HEK293 (cell line): Measurements from ENCODE around the gene PTPRN2.

Experiments
- HOXA7 ChIP-seq: sonication (generic); formaldehyde crosslinking; IDR thresholded peaks from 2 replicates; pipeline ENCODE4 v1.8.1; 2022; ENCODE audit warnings: missing genetic modification reagents, borderline replicate concordance
- ZBTB17 ChIP-seq: fragments of 450-650 bp; formaldehyde crosslinking; IDR thresholded peaks from 2 replicates; pipeline ENCODE4 v1.5.1; 2016; ENCODE audit warnings: missing biosample characterization, missing genetic modification characterization
- ZBTB21 ChIP-seq: fragments of 450-650 bp; formaldehyde crosslinking; IDR thresholded peaks from 2 replicates; pipeline ENCODE4 v1.5.1; 2017; ENCODE audit warnings: missing biosample characterization, missing genetic modification characterization
- ZBTB26 ChIP-seq: fragments of 450-650 bp; formaldehyde crosslinking; optimal IDR thresholded peaks from 2 replicates; pipeline ENCODE3; 2016; ENCODE audit warnings: missing biosample characterization, mild to moderate bottlenecking, missing genetic modification characterization
- ZNF121 ChIP-seq: fragments of 450-650 bp; formaldehyde crosslinking; IDR thresholded peaks from 2 replicates; pipeline ENCODE4 v1.5.1; 2016; ENCODE audit warnings: missing biosample characterization, missing genetic modification characterization
- ZNF157 ChIP-seq: fragments of 450-650 bp; formaldehyde crosslinking; IDR thresholded peaks from 2 replicates; pipeline ENCODE4 v1.5.1; 2016; ENCODE audit warnings: missing biosample characterization, missing genetic modification characterization
- ZNF274 ChIP-seq, 2 experiments: fragments of 200-500 bp in 1 of 2; fragments of 450-650 bp in 1 of 2; sonication (Bioruptor generic) in 1 of 2; formaldehyde crosslinking in 1 of 2; IDR thresholded peaks; 2 replicates each; pipeline versions ENCODE4 v1.5.1 to v1.6.1; 2014 to 2016; ENCODE audit warnings: borderline replicate concordance in 1 of 2, inconsistent platforms in 1 of 2, low read length in 1 of 2, missing biosample characterization in 1 of 2, missing genetic modification characterization in 1 of 2
- ZNF335 ChIP-seq: fragments of 450-650 bp; formaldehyde crosslinking; conservative IDR thresholded peaks from 2 replicates; pipeline ENCODE4 v1.5.1; 2016; ENCODE audit warnings: missing biosample characterization, missing genetic modification characterization
- TF ChIP-seq, protein P1 (sequence below): fragments of 450-650 bp; formaldehyde crosslinking; IDR thresholded peaks from 2 replicates; pipeline ENCODE4 v1.5.1; 2016; ENCODE audit warnings: missing biosample characterization, missing genetic modification characterization
- TF ChIP-seq, protein P2 (sequence below): sonication (generic); formaldehyde crosslinking; IDR thresholded peaks from 2 replicates; pipeline ENCODE4 v1.8.1; 2022; ENCODE audit warnings: mild to moderate bottlenecking, moderate library complexity, missing genetic modification reagents

DNA sequence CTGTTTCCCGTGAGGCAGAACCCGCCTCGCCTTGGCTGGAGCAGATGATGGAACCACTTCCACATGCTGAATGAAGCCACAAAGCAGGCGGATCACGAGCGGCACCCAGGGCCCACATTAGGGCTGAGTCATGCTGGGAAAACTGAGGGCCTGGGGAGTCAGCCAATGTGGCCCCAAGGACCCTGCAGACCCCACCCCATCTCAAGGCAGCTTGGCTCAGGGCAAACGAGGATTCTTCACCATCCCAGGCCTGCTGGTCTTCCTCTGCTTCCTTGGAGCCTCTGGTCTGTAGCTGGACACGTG, 762.9 kb downstream of the PTPRN2 start:
- no peak for TF ChIP-seq ZNF121 (tag by site-specific recombination)
- TF ChIP-seq, protein P1, sequence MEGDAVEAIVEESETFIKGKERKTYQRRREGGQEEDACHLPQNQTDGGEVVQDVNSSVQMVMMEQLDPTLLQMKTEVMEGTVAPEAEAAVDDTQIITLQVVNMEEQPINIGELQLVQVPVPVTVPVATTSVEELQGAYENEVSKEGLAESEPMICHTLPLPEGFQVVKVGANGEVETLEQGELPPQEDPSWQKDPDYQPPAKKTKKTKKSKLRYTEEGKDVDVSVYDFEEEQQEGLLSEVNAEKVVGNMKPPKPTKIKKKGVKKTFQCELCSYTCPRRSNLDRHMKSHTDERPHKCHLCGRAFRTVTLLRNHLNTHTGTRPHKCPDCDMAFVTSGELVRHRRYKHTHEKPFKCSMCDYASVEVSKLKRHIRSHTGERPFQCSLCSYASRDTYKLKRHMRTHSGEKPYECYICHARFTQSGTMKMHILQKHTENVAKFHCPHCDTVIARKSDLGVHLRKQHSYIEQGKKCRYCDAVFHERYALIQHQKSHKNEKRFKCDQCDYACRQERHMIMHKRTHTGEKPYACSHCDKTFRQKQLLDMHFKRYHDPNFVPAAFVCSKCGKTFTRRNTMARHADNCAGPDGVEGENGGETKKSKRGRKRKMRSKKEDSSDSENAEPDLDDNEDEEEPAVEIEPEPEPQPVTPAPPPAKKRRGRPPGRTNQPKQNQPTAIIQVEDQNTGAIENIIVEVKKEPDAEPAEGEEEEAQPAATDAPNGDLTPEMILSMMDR (tag by site-specific recombination): no peak
- TF ChIP-seq HOXA7 (CRISPR knock-in tag): no peak
- no peak for TF ChIP-seq ZNF157
- no peak for TF ChIP-seq ZBTB21 (tag by site-specific recombination)
- TF ChIP-seq ZBTB17 (tag by site-specific recombination): no peak
- TF ChIP-seq, protein P2, sequence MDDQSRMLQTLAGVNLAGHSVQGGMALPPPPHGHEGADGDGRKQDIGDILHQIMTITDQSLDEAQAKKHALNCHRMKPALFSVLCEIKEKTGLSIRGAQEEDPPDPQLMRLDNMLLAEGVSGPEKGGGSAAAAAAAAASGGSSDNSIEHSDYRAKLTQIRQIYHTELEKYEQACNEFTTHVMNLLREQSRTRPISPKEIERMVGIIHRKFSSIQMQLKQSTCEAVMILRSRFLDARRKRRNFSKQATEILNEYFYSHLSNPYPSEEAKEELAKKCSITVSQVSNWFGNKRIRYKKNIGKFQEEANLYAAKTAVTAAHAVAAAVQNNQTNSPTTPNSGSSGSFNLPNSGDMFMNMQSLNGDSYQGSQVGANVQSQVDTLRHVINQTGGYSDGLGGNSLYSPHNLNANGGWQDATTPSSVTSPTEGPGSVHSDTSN (CRISPR knock-in tag): no peak
- TF ChIP-seq ZBTB26 (tag by site-specific recombination): no peak
- TF ChIP-seq ZNF274 (IDR thresholded peaks at IDR 0.05; ENCODE audit: low read length): no peak
- TF ChIP-seq ZNF274 (tag by site-specific recombination; IDR thresholded peaks at IDR 0.05; ENCODE audit: borderline replicate concordance): no peak
- no peak for TF ChIP-seq ZNF335 (tag by site-specific recombination)
